8988T (cell line): ENCODE results near the gene CALY.

Experiments
- DNase-seq: peaks from one replicate; pipeline ENCODE4 v3.0.0; 2011

CALY gene

DNA sequence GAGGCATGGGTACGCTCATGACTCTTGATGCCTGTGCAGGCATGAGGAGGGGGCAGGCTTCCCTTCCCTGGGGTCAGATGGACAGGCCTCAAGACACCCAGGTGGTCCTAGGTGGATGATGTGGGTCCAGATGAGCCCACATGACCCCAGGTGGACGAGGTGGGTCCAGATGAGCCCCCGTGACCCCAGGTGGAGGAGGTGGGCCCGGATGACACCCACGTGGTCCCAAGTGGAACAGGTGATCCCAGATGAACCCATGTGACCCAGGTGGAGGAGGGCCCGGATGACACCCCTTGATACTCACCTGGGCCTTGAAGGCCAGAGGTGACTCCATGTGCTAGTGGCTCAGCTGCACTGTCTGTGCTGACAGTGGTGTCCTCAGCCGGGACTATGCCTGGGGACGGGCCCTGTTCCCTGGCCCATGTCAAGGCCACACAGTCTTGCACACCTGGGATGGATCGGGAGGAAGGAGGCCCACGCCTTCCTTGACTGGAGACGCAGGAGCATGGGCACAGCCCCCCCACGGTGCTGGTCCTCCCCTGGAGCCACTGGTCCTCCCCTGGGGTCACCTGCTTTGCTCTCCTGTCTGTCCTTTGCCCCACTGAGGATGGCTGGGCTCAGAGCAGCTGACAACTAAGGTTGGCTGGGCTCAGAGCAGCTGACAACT lies 13.7 kb upstream of the CALY start:
- no peak for DNase-seq

DNA sequence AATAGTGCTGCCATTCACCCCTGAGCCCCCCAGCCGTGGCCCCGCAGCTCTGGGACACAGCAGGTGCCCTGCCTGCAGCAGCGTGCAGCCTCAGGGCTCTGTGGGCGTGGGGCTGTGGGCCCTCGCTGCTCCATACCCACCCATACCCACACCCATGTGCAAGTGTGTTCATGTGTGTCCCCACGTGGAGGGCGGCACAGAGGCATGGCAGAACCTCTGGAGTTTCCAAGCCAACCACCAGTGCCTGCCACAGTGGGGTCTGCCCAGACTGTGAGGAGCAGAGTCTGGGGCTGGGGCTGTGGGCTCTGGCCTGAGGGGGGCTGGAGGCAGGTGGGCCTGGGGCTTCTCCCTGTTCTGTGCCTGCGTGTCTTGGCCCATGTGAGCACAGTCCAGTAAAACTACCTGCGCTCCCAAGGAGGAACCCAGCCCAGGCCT lies 12.9 kb upstream of the CALY start:
- no peak for DNase-seq

DNA sequence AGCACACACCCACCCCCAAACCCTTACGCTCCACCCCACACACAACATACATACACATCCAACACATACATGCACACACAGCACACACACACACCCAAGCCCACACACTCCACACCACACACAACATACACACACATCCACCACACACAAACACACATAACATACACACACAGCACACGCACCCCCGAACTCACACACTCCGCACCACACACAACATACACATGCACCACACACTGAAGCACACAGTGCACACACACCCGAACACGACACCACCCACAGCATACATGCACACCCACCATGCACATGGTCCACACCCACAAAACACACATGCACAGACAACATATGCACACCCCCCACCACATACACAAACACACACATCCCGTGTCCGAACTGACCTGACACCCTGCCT lies 12.5 kb upstream of the CALY start:
- no peak for DNase-seq

DNA sequence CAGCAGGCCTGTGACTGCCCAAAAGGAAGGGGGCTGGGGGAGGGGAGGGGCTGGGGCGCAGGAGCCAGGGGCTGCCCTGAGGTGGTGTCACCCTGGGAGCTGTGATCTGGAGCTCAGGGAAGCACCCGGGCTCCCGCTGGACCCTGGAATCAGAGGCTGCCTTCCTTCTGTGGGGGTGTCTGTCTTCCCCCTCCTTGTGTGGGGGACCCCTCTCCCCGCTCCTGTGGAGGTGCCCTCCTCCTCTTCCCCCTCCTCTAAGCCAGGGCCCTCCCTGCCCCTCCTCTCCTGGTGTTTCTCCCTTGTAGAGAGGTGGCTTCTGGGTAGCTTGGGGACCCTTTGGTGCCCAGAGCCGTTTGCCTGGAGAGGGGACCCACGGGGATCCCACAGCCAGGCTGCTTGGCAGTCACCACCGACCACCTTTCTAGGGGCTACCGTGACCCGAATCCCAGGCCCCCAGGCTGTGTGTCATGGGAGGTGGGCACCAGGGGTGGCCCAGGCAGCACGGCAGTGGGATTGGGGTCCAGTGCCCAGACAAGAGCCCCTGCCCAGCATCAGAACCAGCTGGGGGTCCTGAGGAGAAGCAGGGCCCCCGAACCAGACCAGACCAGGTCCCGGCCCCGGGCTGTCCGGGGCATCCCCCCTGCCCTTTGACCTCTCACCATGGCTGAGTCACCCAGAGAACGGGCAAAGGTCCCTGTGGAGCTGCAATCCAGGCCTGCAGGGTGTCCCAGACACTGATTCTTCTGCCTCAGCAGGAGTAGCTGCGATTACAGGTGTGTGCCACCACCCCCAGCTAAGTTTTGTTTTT lies 11.2 kb upstream of the CALY start:
- DNase-seq: no peak

DNA sequence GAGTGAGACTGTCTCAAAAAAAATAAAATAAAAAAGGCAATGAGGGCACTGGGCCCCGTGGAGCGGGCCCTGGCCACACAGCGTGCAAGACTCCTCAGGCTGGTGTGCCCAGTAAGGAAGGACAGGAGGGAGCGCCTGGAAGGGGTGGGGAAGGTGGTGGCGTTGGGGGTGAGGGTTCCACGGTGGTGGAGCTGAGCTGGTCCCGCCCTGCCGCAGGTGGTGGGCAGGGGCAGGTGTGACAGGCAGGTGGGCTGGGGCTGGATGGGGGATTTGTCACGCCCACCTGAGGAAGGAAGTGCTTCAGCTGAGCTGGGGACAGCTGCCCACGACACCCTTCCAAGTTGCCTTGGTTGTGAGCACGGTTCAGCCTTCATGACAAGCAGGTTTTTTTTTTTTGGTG lies 9.7 kb upstream of the CALY start:
- no peak for DNase-seq

DNA sequence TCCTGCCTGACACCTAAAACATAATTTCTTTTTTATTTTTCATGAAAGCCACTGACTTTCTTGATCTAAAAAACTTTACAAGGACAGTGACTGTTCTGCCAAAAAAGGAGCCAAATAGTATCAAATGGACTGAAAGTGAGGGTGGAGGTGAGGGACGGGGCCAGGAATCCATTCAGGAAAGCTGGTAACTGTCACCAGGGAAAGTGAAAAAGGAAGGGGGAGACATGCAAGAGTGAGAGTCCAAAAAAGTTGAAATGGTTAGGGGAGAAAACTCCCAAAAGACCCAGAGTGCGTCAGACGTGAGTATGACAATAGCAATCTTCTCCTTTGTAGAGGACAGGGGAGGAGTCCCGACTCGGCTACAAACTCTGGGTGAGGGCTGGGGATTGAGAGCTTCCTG lies 7.5 kb upstream of the CALY start:
- no peak for DNase-seq

DNA sequence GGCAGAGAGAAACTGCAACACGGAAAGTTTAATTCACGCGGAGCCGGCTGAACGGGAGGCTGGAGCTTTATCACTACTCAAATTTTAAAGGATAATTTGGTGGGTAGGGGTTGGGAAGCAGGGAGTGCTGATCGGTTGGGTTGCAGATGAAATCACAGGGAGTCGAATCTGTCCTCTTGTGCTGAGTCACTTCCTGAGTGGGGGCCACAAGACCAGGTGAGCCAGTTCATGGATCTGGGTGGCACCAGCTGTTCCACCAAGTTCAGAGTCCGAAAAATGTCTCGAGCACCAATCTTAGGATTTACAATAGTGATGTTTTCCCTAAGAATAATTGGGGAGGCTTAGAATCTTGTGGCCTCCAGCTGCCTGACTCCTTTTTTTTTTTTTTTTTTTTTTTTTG lies 6.9 kb upstream of the CALY start:
- DNase-seq: no peak

DNA sequence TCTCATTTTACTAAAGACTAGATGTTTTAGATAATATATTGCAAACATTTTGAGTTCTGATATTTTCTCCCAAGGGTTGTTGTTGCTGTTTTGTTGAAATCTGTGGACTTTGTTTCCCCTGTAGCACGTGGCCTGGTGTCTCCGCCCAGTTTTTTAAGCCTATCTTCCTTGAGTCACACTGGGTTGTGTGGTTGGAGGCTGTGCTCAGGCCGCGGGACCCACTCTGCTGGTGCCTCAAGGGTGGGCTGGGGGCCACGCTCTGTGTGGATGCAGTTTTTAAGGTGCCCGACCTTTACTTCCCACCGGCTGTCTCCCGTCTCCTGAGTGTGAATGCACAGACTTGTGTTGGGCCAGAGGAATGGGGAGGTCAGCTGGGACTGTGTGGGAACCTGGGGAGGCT lies 6.2 kb upstream of the CALY start:
- no peak for DNase-seq

DNA sequence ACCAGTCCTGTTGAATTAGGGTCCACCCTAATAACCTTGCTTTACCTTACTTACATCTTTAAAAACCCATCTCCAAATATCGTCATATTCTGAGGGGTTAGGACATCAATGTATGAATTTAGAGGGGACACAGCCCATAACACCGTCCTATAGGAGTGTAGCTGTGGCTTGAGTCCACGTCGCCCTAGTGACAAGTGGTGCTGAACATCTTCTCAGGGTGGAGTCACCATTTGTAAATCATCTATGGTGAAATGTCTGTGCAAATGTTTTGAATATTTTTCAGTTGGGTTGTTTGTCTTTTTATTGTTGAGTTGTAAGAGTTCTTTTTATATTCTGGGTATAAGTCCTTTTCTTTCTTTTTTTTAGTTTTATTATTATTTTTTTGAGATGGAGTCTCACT lies 5.3 kb upstream of the CALY start:
- DNase-seq: no peak

DNA sequence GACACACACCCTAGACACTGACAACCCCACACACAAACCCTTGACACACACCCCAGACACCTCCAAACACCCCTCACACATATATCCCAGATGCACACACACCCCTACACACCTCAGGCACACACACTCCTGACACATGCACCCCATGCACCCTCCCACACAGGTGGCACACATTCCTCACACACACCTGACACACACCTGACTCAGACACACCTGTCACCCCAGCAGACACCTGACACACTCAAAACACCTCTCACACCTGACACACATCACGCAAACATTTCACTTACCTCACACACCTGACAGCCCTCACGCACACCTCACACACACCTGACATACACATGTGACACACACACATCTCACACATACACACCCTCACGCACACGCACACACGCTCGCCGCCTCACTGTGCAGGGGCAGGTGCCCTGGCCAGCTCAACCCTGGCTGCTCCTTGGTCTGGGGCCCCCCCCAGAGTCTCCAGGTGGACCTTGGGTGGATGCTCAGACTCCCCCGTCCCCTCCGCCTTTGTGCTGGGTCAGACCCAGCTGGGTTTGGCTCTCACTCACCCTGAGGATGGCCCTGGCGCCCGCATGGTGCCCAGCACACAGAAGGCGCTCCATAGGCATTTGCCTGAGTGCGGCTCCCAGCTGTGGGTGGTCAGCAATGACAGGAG lies 3.1 kb upstream of the CALY start:
- DNase-seq: no peak

DNA sequence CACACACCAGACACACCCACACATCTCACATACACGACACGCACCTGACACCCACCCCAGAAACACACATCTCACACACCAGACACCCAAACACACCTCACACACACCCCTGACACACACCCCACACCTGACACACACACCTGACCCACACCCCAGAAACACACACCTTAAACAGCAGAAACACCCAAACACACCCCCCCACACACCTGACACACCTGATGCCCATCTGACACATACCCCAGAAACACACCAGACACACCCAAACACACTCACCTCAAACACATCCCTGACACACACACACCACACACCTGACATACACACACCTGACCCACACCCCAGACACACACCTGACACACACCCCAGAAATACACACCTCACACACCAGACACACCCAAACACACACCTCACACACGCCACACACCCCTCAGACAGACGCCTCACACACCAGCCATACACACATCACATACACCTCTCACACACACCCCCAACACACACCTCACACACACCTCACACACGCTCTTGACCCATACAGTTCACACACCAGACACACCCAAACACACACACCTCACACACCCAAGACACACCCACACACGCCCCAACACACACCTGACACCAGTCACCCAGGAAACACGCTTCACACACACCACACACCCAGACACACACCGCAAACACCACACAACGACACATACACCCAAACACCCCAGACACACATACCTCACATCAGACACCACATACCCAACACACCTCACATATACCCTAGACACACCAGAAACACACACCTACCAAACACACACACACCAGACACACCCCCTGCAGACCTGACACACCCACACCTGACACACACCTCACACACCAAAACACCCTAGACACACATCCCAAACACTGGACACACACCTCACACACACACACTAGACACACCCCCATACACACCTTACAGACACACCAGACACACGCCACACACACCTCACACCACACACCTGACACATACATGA lies 1.7 kb upstream of the CALY start:
- no peak for DNase-seq

DNA sequence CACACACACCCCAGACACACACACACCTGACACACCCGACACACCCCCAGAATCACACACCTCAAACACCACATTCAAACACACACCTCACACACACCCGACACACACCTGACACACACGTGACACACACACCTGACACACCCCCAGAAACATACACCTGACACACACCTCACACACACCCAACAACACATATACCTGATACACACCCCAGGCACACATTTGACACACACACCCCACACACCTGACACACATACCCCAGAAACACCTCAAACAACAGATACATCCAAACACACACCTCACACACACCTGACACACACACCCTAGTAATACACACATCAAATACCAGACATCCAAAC lies 652 bp upstream of the CALY start:
- no peak for DNase-seq

DNA sequence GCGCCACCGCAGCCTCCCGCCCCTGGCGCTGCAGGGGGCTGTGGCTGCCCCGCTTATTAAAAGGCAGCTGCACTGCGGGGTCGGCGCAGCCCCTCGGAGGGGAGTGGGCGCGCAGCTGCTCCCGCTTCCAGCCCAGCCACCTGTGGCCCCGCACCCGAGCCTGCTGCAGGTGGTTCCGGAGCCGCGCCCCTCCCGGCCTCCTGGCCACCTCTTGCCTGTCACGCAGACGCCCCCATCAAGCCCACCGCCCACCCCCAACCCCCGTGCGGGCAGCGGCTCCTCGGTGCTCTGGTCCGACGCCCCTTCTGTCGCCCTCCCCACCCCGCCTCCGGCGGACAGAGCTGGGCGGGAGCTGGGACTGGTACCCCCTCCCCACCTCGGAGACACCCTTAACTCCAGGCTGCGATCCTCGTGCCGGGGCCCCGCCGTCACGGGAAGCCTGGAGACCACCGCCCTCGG lies 549 bp downstream of the CALY start:
- peak; percentile 41 for DNase-seq

DNA sequence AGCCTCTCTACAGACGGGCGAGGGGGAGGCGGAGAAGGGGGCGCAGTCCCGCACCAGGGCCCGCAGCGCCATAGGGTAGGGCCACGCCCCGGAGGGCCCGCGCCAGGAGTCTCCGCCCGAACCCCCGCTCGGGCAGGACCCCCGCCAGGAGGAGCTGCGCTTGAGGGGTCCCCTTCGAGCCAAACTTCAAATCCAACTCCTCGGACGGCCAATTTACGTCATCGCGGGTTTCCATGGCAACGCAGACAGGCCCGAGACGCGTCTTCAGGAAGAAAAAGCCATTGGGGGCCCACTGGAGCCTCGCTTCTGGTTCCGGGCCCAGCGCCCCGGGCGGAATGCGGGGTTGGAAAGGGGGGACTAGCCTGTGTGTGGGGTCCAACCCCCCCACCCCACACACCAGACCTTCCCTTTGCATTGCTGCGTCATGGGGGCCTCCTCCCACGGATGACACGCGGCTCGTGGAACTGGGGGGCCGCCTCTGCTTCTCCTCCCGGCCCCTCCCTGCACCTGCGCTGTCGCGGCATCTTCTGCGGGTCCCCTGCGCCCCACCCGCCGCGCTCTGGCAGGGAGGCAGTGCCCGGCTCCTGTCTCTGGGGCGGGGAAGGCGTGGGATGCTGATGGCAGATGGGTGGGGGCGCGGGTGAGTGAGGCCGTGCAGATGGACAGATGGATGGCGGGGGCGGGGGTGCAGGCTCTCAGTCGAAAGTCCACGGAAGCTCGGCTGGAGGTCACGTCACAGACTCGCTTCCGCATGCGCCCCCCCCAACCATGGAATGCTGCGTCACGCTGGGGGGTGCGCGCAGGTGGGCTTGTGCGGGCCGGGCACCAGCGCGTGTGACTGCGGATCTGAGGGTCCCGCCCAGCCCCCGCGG lies 1.2 kb downstream of the CALY start:
- peak; percentile 75 for DNase-seq

DNA sequence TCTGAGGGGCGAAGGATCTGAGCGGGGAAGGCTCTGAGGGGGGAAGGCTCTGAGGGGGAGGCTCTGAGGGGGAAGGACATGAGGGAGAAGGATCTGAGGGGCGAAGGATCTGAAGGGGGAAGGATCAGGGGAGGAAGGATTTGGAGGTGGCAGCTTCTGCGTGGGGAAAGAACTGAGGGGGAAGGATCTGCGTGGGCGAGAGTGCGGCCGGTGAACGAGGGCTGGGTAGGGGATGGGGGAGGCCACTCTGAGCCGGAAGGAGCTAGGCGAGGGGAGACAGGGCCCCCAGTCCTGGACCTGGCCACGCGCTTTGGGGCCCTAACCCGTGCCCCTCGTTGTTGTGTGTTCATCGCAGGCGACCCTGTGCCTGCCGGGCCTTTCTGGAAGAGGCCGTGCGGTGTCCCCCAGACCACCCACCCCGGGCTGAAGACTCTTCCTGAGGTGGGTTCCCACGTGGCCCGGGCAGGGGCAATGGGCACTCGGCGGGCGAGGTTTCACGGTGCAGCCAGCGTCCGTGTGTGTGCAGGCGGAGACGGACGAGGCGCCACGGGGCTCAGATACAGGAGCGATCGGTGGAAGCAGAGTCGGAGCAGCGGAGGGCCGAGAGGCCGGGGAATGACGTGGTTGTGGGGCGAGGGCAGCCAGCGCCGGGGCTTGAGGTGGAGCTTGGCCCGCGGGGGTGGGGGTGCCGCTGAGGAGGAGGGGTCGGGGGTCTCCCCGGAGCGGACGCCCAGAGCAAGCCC lies 2.0 kb downstream of the CALY start:
- DNase-seq: peak; percentile 64

DNA sequence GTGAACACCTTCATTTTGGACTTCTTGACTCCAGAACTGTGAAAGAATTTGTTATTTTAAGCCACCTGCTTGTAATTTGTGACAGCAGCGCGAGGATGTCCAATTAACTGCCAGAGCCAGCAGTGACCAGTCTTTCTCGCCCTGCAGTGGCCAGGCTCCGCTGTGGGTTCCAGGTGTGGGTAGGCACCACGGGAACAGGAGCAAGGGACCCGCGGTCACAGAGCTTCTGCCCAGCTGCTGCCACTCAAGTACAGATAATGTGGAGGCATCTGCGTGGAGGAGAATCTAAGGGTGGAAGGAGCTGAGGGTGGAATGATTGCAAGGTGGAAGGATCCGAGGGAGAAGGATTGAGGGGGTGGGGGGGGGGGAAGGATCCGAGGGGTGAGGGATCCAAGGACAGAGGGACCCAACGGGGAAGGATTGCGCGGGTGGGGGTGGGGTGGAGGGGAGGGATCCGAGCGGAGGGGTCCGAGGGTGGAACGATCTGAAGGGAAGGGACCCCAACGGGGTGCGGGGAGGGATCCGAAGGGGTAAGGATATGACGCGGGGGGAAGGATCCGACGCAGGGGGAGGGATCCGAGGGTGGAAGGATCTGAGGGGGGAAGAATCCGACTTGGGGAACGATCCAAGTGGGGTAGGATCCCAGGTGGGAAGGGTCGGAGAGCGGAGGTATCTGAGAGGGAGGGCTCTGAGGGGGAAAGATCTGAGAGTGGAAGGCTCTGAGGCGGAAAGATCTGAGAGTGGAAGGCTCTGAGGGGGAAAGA lies 3.6 kb downstream of the CALY start:
- DNase-seq: peak; percentile 23

DNA sequence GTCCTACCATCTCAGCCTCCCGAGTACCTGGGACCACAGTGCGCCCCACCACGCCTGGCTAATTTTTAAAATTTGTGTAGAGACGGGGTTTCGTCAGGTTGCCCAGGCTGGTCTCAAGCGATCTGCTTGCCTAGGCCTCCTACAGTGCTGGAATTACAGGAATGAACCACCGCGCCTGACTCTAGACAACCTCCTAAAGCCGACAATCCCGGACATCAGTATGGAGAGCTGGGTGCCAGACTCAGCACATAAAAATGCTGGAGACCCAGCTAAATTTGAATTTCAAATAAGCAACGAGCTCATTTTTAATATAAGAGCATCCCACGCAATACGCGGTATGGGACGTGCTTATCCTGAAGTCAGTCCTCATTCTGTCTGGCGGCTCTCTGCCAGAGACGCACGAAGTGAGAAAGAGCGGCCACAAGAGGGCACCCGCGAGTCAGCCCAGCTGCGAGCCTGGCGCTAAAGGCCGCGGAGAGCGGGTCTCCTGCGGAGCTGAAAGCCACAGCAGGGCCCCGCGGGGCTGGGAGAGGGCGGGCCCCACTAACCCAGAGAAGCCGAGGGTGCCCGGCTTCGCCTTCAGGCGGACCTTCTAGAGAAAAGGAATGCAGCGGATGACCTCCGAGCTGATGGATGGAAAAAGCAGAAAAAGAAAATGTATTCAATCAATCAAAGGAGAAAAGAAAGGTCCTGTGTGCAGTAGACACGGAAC lies 7.0 kb downstream of the CALY start:
- DNase-seq: peak; percentile 96

DNA sequence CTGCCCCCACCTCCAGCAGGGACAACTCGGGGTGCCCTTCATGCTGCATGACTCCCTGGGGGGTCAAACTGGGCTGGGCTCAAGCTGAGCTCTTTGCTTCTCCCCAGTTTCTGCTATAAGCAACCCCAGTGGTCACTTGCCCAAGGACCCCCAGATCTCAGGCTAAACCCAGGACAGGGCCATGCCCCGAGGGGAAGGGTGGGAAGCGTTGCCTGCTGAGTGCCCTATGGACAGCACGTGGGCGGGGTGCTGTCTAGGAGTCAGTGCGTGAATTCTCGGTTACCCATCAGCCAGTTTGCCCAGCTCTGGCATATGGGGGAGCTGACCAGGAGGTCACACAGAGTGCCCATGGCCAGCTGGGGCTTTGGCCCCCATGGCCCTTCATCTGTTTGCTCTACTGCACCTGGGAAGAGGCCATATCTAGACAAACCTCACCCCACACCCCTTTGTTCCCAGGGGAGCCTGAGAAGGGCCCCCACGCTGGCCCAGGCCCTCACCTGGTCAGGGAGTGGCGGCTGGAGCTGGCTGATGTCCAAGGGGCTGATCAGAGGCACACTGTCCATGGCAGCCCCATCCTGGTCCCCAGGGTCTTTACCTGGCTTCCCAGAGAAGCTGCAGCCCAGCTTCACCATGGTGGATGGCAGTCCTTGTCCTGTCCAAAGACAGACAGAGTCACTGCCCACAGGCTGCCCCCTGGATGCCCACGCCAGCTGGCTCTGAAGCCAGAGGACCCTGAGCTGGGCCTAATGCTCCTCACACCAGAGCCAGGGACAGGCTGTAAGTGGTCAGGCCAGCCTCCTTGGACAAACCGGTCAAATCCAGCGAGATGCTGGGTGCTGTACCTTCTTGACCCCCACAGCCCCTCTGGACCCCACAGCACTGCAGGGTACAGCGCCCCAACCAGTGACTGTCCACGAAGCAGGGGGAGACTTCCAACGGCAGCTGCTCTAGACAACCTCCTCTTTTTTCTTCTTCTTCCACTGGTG lies 8.0 kb downstream of the CALY start:
- no peak for DNase-seq
